Right lobe of liver (tissue), 4 donors: ENCODE measurements around the gene WSB1.

Experiments
- POLR2A ChIP-seq: fragments of 450-650 bp; IDR thresholded peaks from one replicate; pipeline ENCODE4 v1.6.1; 2017; ENCODE audit warnings: antibody characterized with exemption, mild to moderate bottlenecking
- TF ChIP-seq, protein P1 (sequence below), 4 donors: fragments of 200-600 bp in 3 of 4; fragments of 450-650 bp in 1 of 4; IDR thresholded peaks; one replicate each; pipeline versions ENCODE4 v1.5.1 to v1.8.0; 2016 to 2022; ENCODE audit warnings: antibody characterized with exemption in 4 of 4, mild to moderate bottlenecking in 2 of 4
- donor health status: DM: no; HTN: no; CAD: no.
- donor health status: DM: no; HTN: no; CAD: no.
- donor health status: DM: no; HTN: yes; CAD: no.

DNA sequence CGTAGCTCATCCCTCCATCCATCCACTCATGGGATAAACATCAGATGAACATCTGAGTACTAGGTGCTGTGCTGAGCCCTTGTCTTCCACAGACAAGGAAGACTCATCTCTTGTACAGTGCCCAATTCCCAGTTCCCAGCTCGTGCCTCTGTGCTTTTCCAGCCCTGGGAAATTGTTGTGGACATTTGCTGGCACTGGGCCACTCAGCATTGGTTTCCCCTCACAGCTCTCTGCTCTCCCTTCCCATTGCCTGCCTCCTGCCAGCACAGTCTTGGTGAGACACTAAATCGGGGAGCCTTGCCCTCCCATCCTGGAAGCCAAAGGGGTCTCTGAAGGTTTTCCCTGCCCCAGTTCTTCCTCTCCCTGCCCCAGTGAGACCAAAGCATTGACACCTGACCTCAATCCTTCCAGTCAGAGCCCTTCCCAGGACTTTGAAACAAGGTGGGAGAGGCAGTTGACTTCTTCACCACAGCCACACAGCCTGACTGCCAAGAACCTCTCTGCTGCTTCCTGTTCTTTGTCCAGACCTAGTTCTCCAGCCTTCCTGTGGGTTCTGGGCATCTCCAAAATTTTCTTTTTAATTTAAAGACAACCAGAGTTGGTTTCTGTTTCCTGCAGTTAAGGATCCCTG lies 50.2 kb downstream of the WSB1 start:
- TF ChIP-seq POLR2A: no peak
- TF ChIP-seq, protein P1, sequence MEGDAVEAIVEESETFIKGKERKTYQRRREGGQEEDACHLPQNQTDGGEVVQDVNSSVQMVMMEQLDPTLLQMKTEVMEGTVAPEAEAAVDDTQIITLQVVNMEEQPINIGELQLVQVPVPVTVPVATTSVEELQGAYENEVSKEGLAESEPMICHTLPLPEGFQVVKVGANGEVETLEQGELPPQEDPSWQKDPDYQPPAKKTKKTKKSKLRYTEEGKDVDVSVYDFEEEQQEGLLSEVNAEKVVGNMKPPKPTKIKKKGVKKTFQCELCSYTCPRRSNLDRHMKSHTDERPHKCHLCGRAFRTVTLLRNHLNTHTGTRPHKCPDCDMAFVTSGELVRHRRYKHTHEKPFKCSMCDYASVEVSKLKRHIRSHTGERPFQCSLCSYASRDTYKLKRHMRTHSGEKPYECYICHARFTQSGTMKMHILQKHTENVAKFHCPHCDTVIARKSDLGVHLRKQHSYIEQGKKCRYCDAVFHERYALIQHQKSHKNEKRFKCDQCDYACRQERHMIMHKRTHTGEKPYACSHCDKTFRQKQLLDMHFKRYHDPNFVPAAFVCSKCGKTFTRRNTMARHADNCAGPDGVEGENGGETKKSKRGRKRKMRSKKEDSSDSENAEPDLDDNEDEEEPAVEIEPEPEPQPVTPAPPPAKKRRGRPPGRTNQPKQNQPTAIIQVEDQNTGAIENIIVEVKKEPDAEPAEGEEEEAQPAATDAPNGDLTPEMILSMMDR (IDR thresholded peaks at IDR 0.05): no peak
